Glutamatergic neuron (in vitro differentiated cells): Measurements from ENCODE around the gene IL17REL. TPM values are rescaled to one million over a fixed set of nuclear protein-coding genes. Genes with fewer than 3 reads are reported as not detected.

Experiments
- DNase-seq: peaks from one replicate; pipeline ENCODE4 v3.0.0; 2022
- H3K27ac Mint-ChIP-seq: one replicate; pipeline ENCODE4 v1.8.0; 2020; ENCODE audit warnings: mild to moderate bottlenecking, mixed read lengths, inconsistent platforms; ENCODE audit not compliant: unreplicated experiment
- H3K27me3 Mint-ChIP-seq: one replicate; pipeline ENCODE4 v1.8.0; 2020; ENCODE audit warnings: mild to moderate bottlenecking, moderate library complexity, mixed read lengths, inconsistent platforms; ENCODE audit not compliant: unreplicated experiment
- H3K36me3 Mint-ChIP-seq: one replicate; pipeline ENCODE4 v1.8.0; 2020; ENCODE audit warnings: mild to moderate bottlenecking, mixed read lengths, inconsistent platforms; ENCODE audit not compliant: unreplicated experiment
- H3K4me1 Mint-ChIP-seq: one replicate; pipeline ENCODE4 v1.8.0; 2020; ENCODE audit warnings: mild to moderate bottlenecking, low read depth, mixed read lengths, inconsistent platforms; ENCODE audit not compliant: unreplicated experiment
- H3K4me3 Mint-ChIP-seq: one replicate; pipeline ENCODE4 v1.8.0; 2020; ENCODE audit warnings: mild to moderate bottlenecking, mixed read lengths, inconsistent platforms; ENCODE audit not compliant: unreplicated experiment
- H3K9me3 Mint-ChIP-seq: one replicate; pipeline ENCODE4 v1.8.0; 2020; ENCODE audit warnings: mild to moderate bottlenecking, moderate library complexity, mixed read lengths, inconsistent platforms; ENCODE audit not compliant: unreplicated experiment
- total RNA-seq: library from RNA; stranded (reverse); fragmentation: NEBNext Ultra II Directional; extraction: Animal tissue kit (Norgen Biotek cat#: 25700); gene quantifications from one replicate; pipeline ENCODE4 v1.2.1, GENCODE V29; 2021; ENCODE audit not compliant: unreplicated experiment
- TF ChIP-seq, protein P1 (sequence below): fragments of 200-600 bp; sonication (generic); IDR thresholded peaks from one replicate; pipeline ENCODE4 v1.5.0; 2021; ENCODE audit not compliant: partially characterized antibody, unreplicated experiment

Gene IL17REL
- total RNA-seq, 1 donor from 2014 or later: not detected

DNA sequence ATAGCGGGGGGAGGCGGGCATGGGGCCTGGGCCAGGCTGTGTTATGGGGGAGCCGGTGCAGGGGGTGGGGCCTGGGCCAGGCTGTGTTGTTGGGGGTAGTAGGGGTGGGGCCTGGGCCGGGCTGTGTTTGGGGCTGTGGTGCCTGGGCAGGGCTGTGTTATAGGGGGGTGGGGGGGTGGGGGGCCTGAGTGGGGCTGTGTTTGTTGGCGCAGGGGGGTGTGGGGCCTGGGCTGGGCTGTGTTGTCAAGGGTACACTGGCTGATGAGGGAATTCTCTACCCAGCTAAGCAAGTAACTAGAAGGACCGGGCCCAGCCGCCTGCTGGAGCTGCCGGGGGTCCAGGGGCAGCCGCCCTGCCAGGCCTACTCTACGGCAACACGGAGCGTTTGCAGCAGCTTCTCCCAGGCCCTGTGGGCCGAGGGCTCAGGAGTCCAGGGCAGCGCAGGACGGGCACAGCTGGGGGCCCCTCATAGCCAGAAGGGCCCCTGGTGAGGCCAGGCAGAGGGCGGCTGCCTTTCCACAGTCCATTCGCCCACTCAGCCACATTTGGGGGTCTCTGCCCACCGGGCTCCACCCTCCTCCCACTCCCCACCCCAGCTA is 62.1 kb downstream of the IL17REL start:
- no peak overlapping the region for H3K27ac Mint-ChIP-seq
- TF ChIP-seq, protein P1, sequence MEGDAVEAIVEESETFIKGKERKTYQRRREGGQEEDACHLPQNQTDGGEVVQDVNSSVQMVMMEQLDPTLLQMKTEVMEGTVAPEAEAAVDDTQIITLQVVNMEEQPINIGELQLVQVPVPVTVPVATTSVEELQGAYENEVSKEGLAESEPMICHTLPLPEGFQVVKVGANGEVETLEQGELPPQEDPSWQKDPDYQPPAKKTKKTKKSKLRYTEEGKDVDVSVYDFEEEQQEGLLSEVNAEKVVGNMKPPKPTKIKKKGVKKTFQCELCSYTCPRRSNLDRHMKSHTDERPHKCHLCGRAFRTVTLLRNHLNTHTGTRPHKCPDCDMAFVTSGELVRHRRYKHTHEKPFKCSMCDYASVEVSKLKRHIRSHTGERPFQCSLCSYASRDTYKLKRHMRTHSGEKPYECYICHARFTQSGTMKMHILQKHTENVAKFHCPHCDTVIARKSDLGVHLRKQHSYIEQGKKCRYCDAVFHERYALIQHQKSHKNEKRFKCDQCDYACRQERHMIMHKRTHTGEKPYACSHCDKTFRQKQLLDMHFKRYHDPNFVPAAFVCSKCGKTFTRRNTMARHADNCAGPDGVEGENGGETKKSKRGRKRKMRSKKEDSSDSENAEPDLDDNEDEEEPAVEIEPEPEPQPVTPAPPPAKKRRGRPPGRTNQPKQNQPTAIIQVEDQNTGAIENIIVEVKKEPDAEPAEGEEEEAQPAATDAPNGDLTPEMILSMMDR: no peak
- H3K4me3 Mint-ChIP-seq: no peak overlapping the region
- no peaks in the 10 kb centered on the region for H3K9me3 Mint-ChIP-seq
- H3K36me3 Mint-ChIP-seq: no peaks in the 10 kb centered on the region
- H3K27me3 Mint-ChIP-seq: peaks cover under 1% of the 10 kb centered on the region
- no peaks in the 10 kb centered on the region for H3K4me1 Mint-ChIP-seq
- no peak for DNase-seq

DNA sequence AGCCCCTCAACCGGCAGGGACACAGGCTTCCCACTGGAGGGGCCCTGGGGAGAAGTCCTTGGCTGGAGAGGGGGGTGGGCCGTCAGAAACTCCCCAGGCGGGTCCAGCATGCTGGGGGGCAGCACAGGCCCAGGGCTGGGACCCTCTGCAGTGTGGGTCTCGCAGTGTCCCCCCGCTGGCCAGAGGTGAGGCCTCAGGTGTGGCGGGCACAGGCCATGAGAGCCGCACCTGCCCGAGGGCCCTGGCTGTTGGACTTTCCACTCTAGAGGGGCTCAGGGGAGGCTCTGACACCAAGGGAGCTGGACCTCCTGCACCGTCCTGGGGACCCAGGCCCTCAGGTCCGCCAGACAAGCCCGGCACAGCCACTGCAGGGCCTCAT is 62.7 kb downstream of the IL17REL start:
- TF ChIP-seq, protein P1: no peak
- Mint-ChIP-seq H3K27me3 (peaks cover 3% of the 10 kb centered on the region), H3K27ac (no peak overlapping the region), H3K4me3 (no peak overlapping the region), H3K9me3 (no peaks in the 10 kb centered on the region), H3K36me3 (no peaks in the 10 kb centered on the region), H3K4me1 (no peaks in the 10 kb centered on the region)
- no peak for DNase-seq

DNA sequence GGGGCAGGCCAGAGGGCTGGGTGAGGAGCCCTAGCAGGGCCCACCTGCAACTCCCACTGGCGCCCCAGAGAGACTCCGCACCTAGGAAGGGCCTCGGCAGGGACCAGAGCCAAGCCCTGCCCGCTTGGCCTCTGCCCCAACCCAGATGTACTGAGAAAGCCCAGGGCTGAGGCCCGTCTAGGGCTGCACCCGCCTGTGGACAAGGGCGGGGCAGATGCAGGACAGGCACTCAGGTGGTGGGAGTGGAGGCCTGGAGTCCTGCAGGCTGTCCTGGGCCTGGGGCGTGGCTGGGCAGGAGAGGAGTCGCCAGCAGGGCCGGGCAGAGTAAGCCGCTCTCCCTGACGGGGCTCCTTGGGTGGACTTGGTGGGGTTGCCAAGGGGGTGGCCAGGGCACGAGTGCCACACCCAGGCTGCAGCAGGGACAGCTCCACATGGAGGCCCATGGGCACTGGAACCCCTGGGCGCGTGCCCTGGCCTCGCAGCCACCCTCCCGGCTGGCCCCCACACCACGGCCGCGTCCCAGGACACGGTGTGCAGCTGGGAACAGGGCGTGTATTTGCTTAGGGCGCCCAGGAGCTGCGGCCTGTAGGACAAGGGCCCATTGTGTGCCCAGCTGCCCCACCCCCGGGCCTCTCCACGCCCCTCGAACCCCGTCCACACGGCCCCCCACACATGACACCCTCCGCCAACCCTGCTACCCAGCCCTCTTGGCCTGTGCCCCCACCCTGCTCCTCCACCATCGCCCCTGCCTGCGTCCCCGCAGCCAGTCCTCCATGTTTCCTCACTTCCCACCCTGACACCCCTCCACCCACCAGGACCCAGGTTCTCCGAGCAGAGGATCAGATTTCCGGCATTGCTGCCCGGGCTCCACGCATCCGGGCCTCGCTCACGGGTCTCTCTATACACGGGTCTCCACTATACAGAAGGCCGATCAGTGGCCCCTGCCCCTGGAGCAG is 63.3 kb downstream of the IL17REL start:
- H3K9me3 Mint-ChIP-seq: no peaks in the 10 kb centered on the region
- no peaks in the 10 kb centered on the region for H3K36me3 Mint-ChIP-seq
- no peak overlapping the region for H3K27ac Mint-ChIP-seq
- DNase-seq: peak; percentile 22
- H3K27me3 Mint-ChIP-seq: peaks cover 3% of the 10 kb centered on the region
- no peak overlapping the region for H3K4me3 Mint-ChIP-seq
- H3K4me1 Mint-ChIP-seq: no peaks in the 10 kb centered on the region
- TF ChIP-seq, protein P1: no peak

DNA sequence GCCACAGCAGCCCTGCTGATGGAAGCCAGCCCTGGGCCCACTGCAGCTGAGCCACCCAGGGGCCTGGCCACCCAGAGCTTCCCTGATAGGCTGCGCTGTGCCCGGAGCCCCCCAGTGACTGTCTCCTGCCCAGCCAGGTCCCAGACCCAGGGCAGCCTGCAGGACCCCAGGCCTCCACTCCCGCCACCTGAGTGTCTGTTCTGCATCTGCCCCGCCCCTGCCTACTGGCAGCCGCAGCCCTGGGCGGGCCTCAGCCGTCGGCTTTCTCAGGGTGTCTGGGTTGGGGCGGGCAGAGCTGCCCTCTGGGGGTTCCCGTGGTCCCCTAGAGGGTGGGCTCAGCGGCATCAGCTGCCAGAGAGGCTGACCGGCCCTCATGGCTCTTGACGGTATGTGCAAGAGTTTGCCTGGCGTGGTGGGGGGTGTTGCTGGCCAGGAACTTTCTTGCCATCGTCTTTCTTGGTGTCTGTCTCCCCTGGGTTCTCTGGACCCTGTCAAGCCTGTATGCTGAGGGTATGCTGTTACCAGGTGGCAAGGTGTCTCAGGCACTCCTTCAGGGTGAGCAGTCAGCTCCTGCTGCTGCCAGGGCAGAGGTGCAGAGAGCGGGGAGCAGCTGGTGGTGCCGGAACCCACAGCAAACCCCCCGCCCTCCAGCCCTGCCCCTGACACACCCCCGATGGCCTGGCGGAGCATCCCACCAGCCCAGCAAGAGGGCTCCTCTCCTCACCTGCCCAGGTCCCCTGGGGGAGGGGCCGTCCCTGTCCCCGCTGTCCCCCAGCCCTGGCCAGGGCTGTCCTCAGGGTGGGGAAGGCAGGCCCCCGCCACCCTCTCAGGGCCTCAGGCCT is 64.2 kb downstream of the IL17REL start:
- no peak for DNase-seq
- no peak overlapping the region for H3K27ac Mint-ChIP-seq

More for the DNA sequence above, 64.2 kb downstream of the IL17REL start:
- H3K4me3 Mint-ChIP-seq: no peak overlapping the region
- no peaks in the 10 kb centered on the region for H3K4me1 Mint-ChIP-seq
- no peaks in the 10 kb centered on the region for H3K9me3 Mint-ChIP-seq
- H3K36me3 Mint-ChIP-seq: no peaks in the 10 kb centered on the region
- TF ChIP-seq, protein P1: no peak
- peaks cover 3% of the 10 kb centered on the region for H3K27me3 Mint-ChIP-seq
